SH-SY5Y (cell line): ENCODE measurements around the gene DLG2.

ENCODE experiments used
- GATA2 ChIP-seq: IDR thresholded peaks from 2 replicates; pipeline ENCODE4 v1.6.1; 2011; ENCODE audit warnings: mild to moderate bottlenecking, low read depth, low read length
- GATA3 ChIP-seq: IDR thresholded peaks from 2 replicates; pipeline ENCODE4 v1.6.1; 2011; ENCODE audit warnings: low read depth, mild to moderate bottlenecking, low read length, moderate library complexity

DNA sequence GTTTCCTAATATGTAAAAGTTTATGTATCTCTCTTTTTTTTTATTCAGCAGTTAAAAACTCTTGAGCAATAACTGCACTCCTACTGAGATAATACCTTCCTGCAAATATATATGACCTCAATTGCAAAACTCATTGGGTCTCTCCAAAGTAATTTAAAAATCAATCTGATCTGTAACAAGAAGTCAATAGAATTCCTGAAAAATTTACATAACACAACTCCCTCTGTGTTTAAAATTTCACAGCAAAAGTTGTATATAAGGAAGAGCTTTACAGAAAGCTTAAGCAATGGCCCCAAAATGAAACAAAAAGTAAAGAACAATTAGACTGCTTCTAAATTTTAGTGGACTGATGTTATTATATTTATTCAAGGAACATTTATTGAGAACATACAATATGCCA lies 313.4 kb downstream of the DLG2 start:
- TF ChIP-seq GATA2 = no peak
- TF ChIP-seq GATA3 = no peak
